Tibial nerve (tissue), 4 donors: Measurements from ENCODE around the gene GJB1. TPM values are rescaled to one million over a fixed set of nuclear protein-coding genes. Genes with fewer than 3 reads are reported as not detected.

Experiments used
- DNase-seq, 2 donors: peaks; one replicate each; pipeline ENCODE4 v3.0.0-alpha.2; 2019; ENCODE audit warnings: low spot score in 2 of 2
- H3K27ac ChIP-seq, 4 donors: fragments of 200-600 bp; sonication (generic) in 3 of 4; one replicate each; pipeline ENCODE4 v1.5.1; 2017 to 2019; ENCODE audit warnings: mild to moderate bottlenecking in 1 of 4
- H3K27me3 ChIP-seq, 2 donors: fragments of 200-600 bp; sonication (generic) in 1 of 2; one replicate each; pipeline versions ENCODE4 v1.5.1 to v1.6.0; 2017 to 2019
- H3K36me3 ChIP-seq, 3 donors: fragments of 200-600 bp; sonication (generic); one replicate each; pipeline ENCODE4 v1.5.1; 2018 to 2019
- H3K4me1 ChIP-seq, 4 donors: fragments of 200-600 bp; sonication (generic) in 3 of 4; one replicate each; pipeline ENCODE4 v1.5.1; 2017 to 2019
- H3K4me3 ChIP-seq, 4 donors: fragments of 200-600 bp; sonication (generic) in 3 of 4; one replicate each; pipeline ENCODE4 v1.5.1; 2017 to 2019; ENCODE audit warnings: mild to moderate bottlenecking in 1 of 4, moderate library complexity in 1 of 4
- H3K9me3 ChIP-seq, 4 donors: fragments of 200-600 bp; sonication (generic) in 3 of 4; one replicate each; pipeline ENCODE4 v1.5.1; 2017 to 2019
- CTCF ChIP-seq, 5 experiments: fragments of 200-600 bp in 3 of 5; fragments of 450-650 bp in 2 of 5; sonication (generic) in 3 of 5; IDR thresholded peaks; one replicate each; pipeline ENCODE4 v1.5.1; 2016 to 2019; ENCODE audit warnings: antibody characterized with exemption in 5 of 5, mild to moderate bottlenecking in 3 of 5, moderate library complexity in 2 of 5
- EP300 ChIP-seq, 2 donors: sonication (generic); formaldehyde crosslinking; IDR thresholded peaks; one replicate each; pipeline ENCODE4 v1.6.1; 2017; ENCODE audit warnings: antibody characterized with exemption in 2 of 2, mild to moderate bottlenecking in 1 of 2
- POLR2A ChIP-seq, 2 donors: fragments of 450-650 bp; IDR thresholded peaks; one replicate each; pipeline ENCODE4 v1.6.1; 2017; ENCODE audit warnings: antibody characterized with exemption in 2 of 2, mild to moderate bottlenecking in 2 of 2, moderate library complexity in 2 of 2
- WGBS, 2 donors: methylation state at CpG; one replicate each; pipeline ENCODE4 v1.1.5; 2018; 5-methylcytosine and 5-hydroxymethylcytosine counted together
- total RNA-seq, 4 donors: library from RNA; depleted of rRNA; stranded (reverse); fragments of >200 nt; gene quantifications; one replicate each; pipeline ENCODE4 v1.1.0, GENCODE V29; 2016

Gene GJB1
- total RNA-seq, 4 donors from 2014 or later = 5.1 to 22.5 (median 16.3) TPM

GRCh38 chrX:71224098-71224708 is 1.2 kb downstream of the GJB1 start:
- Histone ChIP-seq H3K9me3 (no peaks in the 10 kb centered on the region), H3K27me3 (peaks cover 0 to 9% of the 10 kb centered on the region in 2 donors), H3K4me3 (peak overlapping the region in 1 of 4 donors; percentile 23), H3K27ac (peak overlapping the region in 1 of 4 donors; percentile 56), H3K4me1 (no peaks in the 10 kb centered on the region), H3K36me3 (no peaks in the 10 kb centered on the region)
- no peak for DNase-seq
- 71 to 73% methylated on average over 8 to 30 of the region's 32 CpGs for WGBS, 2 donors
- no peak for TF ChIP-seq EP300 (IDR thresholded peaks at IDR 0.05)
- TF ChIP-seq POLR2A (IDR thresholded peaks at IDR 0.05) = no peak
- TF ChIP-seq CTCF (IDR thresholded peaks at IDR 0.05) = no peak

GRCh38 chrX:71225009-71225408 is 2.0 kb downstream of the GJB1 start:
- no peaks in the 10 kb centered on the region for H3K36me3 ChIP-seq
- no peak for DNase-seq
- peak overlapping the region in 1 of 4 donors; percentile 56 for H3K27ac ChIP-seq
- WGBS, 2 donors = 61 to 69% methylated on average over 2 of the region's 2 CpGs
- H3K4me1 ChIP-seq = no peaks in the 10 kb centered on the region
- no peak for TF ChIP-seq POLR2A (IDR thresholded peaks at IDR 0.05)
- no peak for TF ChIP-seq CTCF (IDR thresholded peaks at IDR 0.05)
- no peak for TF ChIP-seq EP300 (IDR thresholded peaks at IDR 0.05)
- H3K27me3 ChIP-seq = peaks cover 0 to 9% of the 10 kb centered on the region in 2 donors
- no peaks in the 10 kb centered on the region for H3K9me3 ChIP-seq
- peak overlapping the region in 1 of 4 donors; percentile 23 for H3K4me3 ChIP-seq

- DNase-seq = no peak
- Histone ChIP-seq H3K36me3 (no peaks in the 10 kb centered on the region), H3K4me1 (no peaks in the 10 kb centered on the region), H3K4me3 (no peak overlapping the region), H3K27me3 (peaks cover 0 to 9% of the 10 kb centered on the region in 2 donors), H3K9me3 (no peaks in the 10 kb centered on the region), H3K27ac (no peak overlapping the region)
- WGBS, 2 donors = 58 to 68% methylated on average over 5 of the region's 5 CpGs
- TF ChIP-seq CTCF (IDR thresholded peaks at IDR 0.05) = no peak
- TF ChIP-seq POLR2A (IDR thresholded peaks at IDR 0.05) = no peak
- no peak for TF ChIP-seq EP300 (IDR thresholded peaks at IDR 0.05)
Observed at GRCh38 chrX:71225676-71226075, 2.7 kb downstream of the GJB1 start.

- no peak overlapping the region for H3K27ac ChIP-seq
- H3K4me3 ChIP-seq = no peak overlapping the region
- TF ChIP-seq CTCF (IDR thresholded peaks at IDR 0.05) (no peak), EP300 (IDR thresholded peaks at IDR 0.05) (no peak), POLR2A (IDR thresholded peaks at IDR 0.05) (no peak)
- no peaks in the 10 kb centered on the region for H3K4me1 ChIP-seq
- H3K36me3 ChIP-seq = no peaks in the 10 kb centered on the region
- H3K27me3 ChIP-seq = peaks cover 0 to 9% of the 10 kb centered on the region in 2 donors
- 77 to 82% methylated on average over 5 of the region's 5 CpGs for WGBS, 2 donors
- no peaks in the 10 kb centered on the region for H3K9me3 ChIP-seq
- DNase-seq = no peak
Observed at GRCh38 chrX:71227370-71228062, 4.5 kb downstream of the GJB1 start.

- 80 to 93% methylated on average over 1 of the region's 1 CpG for WGBS, 2 donors
- H3K9me3 ChIP-seq = no peaks in the 10 kb centered on the region
Observed at GRCh38 chrX:71228063-71228642, 5.1 kb downstream of the GJB1 start.

More at GRCh38 chrX:71228063-71228642, 5.1 kb downstream of the GJB1 start:
- Histone ChIP-seq H3K27me3 (peaks cover 0 to 3% of the 10 kb centered on the region in 2 donors), H3K4me3 (no peak overlapping the region), H3K27ac (no peak overlapping the region), H3K4me1 (no peaks in the 10 kb centered on the region), H3K36me3 (no peaks in the 10 kb centered on the region)
- no peak for TF ChIP-seq POLR2A (IDR thresholded peaks at IDR 0.05)
- no peak for TF ChIP-seq EP300 (IDR thresholded peaks at IDR 0.05)
- TF ChIP-seq CTCF (IDR thresholded peaks at IDR 0.05) = no peak
- no peak for DNase-seq
